Stimulated activated CD4-positive, alpha-beta T cell treated with anti-CD3 and anti-CD28 coated beads, TNF-alpha, amount 100 ng/mL, for 4 hours (primary cell): Measurements from ENCODE around the gene NBPF8.
A peak's percentile ranks its signal among the peaks of the same experiment; 100 is the strongest.
"Not testable (repeated sequence)": the region's sequence is repeated elsewhere in the genome, so short reads cannot be mapped to it uniquely, and the experiment has no call there.

Experiments
- DNase-seq, 3 experiments: peaks; one replicate each; pipeline ENCODE4 v3.0.0-alpha.2; 2020; ENCODE audit warnings: low read depth in 3 of 3

NBPF8 gene, protein sequence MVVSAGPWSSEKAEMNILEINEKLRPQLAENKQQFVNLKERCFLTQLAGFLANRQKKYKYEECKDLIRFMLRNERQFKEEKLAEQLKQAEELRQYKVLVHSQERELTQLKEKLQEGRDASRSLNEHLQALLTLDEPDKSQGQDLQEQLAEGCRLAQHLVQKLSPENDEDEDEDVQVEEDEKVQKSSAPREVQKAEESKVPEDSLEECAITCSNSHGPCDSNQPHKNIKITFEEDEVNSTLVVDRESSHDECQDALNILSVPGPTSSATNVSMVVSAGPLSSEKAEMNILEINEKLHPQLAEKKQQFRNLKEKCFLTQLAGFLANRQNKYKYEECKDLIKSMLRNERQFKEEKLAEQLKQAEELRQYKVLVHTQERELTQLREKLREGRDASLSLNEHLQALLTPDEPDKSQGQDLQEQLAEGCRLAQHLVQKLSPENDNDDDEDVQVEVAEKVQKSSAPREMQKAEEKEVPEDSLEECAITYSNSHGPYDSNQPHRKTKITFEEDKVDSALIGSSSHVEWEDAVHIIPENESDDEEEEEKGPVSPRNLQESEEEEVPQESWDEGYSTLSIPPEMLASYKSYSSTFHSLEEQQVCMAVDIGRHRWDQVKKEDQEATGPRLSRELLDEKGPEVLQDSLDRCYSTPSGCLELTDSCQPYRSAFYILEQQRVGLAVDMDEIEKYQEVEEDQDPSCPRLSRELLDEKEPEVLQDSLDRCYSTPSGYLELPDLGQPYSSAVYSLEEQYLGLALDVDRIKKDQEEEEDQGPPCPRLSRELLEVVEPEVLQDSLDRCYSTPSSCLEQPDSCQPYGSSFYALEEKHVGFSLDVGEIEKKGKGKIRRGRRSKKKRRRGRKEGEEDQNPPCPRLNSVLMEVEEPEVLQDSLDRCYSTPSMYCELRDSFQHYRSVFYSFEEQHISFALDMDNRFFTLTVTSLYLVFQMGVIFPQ

GRCh38 chr1:120414911-120415480 is at the start of gene NBPF8:
Gene NBPF8 (plus strand): TSS chr1:120415035. CDS start chr1:120436523, 21,488 bp downstream.
- DNase-seq = peak; percentile 44 to 51 (median 49)

- not testable (repeated sequence) for DNase-seq
These were observed 47.1 kb upstream of the NBPF8 start for GRCh38 chr1:120367709-120368108.

GRCh38 chr1:120386651-120387050 is 28.2 kb upstream of the NBPF8 start:
- DNase-seq = not testable (repeated sequence)

DNA sequence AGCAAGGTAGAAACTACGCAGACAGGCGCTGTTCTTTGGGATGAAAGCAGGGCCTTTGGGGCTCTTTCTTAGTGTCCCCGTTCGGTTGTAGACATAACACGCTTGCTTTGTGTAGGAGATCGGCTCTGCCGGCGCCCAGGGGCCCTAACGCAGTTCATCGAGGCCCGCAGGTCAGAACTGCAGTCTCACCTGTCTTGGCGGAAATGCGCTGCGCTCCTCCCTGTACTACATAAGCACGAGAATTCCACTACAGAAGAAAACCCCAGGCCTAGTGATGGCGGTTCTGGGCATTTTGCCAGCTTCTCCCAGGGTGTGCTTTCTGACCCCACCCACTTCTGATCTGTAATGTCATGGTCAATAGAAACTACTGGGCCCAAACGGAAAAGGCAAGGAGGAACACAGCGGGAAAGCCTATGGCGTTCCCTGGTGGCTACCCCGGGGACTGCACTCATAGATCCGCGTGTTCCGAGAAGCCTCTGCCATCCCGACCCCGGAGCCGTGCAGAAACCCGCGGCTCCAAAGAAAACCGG is 26.2 kb upstream of the NBPF8 start:
- DNase-seq = not testable (repeated sequence)

GRCh38 chr1:120391365-120391764 is 23.5 kb upstream of the NBPF8 start:
- not testable (repeated sequence) for DNase-seq

GRCh38 chr1:120393316-120394232 is 21.3 kb upstream of the NBPF8 start:
- not testable (repeated sequence) for DNase-seq

DNA sequence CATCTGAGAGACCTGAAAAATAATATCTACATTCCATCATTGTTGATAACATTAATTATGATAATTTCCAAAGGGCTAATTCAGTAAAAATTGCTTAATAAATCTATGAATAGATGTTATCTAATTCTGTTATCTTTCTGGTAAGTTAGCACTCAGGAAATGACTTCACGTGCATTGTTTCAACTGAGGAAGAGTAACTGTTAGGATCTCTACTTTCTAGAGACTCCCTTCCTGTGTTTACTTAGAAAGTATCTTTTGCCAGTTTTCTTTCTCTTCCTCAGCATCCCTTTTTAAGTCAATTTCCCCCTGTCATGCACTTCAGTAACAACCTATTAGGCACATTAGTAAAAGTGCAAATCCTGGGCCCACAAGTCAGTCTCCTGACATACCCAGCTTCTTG is 9.5 kb upstream of the NBPF8 start:
- DNase-seq = not testable (repeated sequence)

GRCh38 chr1:120414451-120414850 is 384 bp upstream of the NBPF8 start:
- DNase-seq = not testable (repeated sequence)

DNA sequence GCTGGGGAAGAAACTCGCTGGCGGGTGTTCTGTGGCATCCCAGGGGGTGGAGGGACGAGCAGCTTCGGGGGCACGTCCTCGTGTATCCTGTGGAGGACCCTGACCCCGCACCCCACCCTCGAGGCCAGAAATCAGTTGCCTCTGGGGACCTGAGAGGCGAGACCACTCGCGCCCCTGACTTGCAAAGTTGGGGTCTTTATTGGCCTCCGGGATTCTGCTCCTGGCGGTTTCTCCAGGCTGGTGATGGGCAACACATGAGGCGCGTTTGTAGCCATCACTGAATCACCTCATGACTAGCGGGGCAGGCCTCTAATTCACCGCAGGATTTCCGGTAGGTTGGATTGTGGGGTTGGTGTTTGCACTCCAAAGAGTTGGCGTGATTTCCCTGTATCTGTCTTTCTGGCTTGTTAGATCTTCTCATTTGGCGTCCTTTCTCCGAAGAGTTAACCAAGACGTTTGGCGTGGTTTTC is 692 bp downstream of the NBPF8 start:
- DNase-seq = peak in 2 of 3 experiments; percentile 13 to 19

DNA sequence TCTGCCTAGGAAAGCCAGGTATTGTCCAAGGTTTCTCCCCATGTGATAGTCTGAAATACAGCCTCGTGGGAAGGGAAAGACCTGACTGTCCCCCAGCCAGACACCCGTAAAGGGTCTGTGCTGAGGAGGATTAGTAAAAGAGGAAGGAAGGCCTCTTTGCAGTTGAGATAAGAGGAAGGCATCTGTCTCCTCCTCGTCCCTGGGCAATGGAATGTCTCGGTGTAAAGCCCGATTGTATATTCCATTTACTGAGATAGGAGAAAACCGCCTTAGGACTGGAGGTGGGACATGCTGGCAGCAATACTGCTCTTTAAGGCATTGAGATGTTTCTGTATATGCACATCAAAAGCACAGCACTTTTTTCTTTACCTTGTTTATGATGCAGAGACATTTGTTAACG is 10.2 kb downstream of the NBPF8 start:
- DNase-seq = not testable (repeated sequence)

DNA sequence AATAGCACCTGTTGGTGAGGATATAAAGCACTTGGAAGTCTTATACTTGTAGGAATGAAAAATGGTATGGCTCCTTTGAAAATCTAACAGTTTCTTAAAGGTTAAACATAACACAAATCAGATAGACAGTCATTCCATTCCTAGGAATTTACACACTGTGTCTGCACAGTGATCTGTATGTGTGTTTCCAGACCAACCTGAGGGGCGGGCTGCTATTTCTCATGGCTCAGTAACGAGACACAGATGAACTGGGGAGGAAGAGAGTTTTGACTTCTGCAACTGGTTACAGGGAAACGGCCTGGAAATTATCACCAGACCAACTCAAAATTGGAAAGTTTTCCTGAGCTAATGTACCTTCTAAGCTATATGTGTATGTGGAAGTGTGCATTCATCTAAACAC is 16.8 kb downstream of the NBPF8 start:
- DNase-seq = not testable (repeated sequence)

DNA sequence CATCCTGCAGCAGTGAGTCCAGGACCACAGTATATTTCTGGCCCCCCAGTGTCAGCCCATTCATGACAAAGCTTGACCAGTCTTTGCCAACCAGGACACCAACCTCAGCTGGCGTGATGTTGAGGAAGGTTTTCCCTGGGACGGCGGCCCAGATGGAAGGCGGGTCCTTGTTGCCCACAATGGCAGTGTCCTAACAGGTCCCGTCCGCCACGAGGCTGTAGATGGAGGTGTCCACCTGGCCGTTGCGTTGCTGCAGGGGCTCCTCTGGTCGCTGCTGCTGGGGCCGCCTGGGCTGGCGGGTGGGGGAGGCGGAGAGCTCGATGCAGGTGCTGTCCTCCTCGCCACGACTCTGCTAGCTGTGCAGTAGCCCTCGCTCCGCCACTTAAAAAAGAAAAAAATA is 19.0 kb downstream of the NBPF8 start:
- DNase-seq = not testable (repeated sequence)

DNA sequence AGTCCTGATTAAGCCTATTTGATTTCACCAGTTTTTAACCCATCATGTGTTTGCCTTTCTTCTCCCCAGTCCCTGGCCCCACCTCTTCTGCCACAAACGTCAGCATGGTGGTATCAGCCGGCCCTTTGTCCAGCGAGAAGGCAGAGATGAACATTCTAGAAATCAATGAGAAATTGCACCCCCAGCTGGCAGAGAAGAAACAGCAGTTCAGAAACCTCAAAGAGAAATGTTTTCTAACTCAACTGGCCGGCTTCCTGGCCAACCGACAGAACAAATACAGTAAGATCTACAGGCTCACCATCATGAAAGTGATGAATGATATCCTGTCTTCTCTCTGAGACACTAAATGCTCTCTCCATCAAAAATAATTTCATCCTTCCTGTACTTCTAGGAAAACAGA is 34.3 kb downstream of the NBPF8 start:
- not testable (repeated sequence) for DNase-seq
